Ectodermal cell (in vitro differentiated cells): ENCODE measurements around the gene KIF24.
"Not testable (repeated sequence)": the region's sequence is repeated elsewhere in the genome, so short reads cannot be mapped to it uniquely, and the experiment has no call there.

Experiments
- H3K27ac ChIP-seq: 2 replicates; pipeline ENCODE4 v1.7.0; 2013; ENCODE audit warnings: mild to moderate bottlenecking, low read depth, low read length; ENCODE audit not compliant: insufficient read depth, poor library complexity, severe bottlenecking
- H3K27me3 ChIP-seq: 2 replicates; pipeline ENCODE4 v1.7.0; 2013; ENCODE audit warnings: mild to moderate bottlenecking, low read length; ENCODE audit not compliant: insufficient read depth, control insufficient read depth, poor library complexity, severe bottlenecking
- H3K36me3 ChIP-seq: one replicate; pipeline ENCODE4 v1.7.0; 2013; ENCODE audit warnings: low read length; ENCODE audit not compliant: control insufficient read depth, insufficient read depth
- H3K4me1 ChIP-seq: one replicate; pipeline ENCODE4 v1.7.0; 2013; ENCODE audit warnings: low read length; ENCODE audit not compliant: control insufficient read depth, insufficient read depth
- H3K4me3 ChIP-seq: 2 replicates; pipeline ENCODE4 v1.7.0; 2013; ENCODE audit warnings: low read depth, low read length, control low read depth; ENCODE audit not compliant: insufficient read depth
- H3K9me3 ChIP-seq: 2 replicates; pipeline ENCODE4 v1.7.0; 2013; ENCODE audit warnings: mild to moderate bottlenecking, low read length, moderate library complexity; ENCODE audit not compliant: control insufficient read depth
- WGBS, 2 experiments: methylation state at CpG; one replicate each; pipeline ENCODE4 v1.1.7; 2013; ENCODE audit warnings: missing lambda C conversion rate in 2 of 2; 5-methylcytosine and 5-hydroxymethylcytosine counted together

Gene KIF24

DNA sequence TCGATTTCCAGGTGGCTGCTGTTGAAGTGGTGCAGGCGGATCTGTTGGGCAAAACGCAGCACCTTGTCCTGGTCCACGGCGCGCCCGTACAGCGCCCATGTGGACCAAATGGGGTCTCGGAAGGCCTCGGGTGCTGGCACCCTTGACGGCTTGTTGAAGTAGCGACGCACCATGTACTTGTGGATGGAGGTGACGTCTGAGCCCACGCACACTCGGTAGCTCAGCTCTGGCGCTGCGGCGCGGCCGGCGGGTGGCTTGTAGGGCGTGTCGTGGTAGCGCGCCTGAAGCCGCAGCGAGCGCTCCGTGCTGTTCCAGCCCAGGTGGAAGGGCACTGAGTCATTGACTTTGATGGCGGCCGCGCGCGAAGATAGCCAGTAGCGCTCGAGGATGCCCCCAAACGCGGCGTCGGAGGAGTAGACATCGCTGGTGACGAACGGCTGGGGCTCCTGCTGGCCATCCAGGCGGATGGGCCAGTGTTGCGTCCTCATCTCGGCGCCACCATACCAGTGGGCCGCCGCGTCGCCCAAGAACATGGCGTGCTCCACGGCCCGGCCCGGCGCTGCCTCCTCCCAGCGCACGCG is 42.9 kb upstream of the KIF24 start:
- H3K27ac ChIP-seq = no peak overlapping the region
- peaks cover 29% of the 10 kb centered on the region for H3K27me3 ChIP-seq
- no peaks in the 10 kb centered on the region for H3K36me3 ChIP-seq
- no peaks in the 10 kb centered on the region for H3K4me1 ChIP-seq
- H3K9me3 ChIP-seq = no peaks in the 10 kb centered on the region
- 97 to 98% methylated on average over 60 of the region's 60 CpGs for WGBS, 2 experiments
- no peak overlapping the region for H3K4me3 ChIP-seq

DNA sequence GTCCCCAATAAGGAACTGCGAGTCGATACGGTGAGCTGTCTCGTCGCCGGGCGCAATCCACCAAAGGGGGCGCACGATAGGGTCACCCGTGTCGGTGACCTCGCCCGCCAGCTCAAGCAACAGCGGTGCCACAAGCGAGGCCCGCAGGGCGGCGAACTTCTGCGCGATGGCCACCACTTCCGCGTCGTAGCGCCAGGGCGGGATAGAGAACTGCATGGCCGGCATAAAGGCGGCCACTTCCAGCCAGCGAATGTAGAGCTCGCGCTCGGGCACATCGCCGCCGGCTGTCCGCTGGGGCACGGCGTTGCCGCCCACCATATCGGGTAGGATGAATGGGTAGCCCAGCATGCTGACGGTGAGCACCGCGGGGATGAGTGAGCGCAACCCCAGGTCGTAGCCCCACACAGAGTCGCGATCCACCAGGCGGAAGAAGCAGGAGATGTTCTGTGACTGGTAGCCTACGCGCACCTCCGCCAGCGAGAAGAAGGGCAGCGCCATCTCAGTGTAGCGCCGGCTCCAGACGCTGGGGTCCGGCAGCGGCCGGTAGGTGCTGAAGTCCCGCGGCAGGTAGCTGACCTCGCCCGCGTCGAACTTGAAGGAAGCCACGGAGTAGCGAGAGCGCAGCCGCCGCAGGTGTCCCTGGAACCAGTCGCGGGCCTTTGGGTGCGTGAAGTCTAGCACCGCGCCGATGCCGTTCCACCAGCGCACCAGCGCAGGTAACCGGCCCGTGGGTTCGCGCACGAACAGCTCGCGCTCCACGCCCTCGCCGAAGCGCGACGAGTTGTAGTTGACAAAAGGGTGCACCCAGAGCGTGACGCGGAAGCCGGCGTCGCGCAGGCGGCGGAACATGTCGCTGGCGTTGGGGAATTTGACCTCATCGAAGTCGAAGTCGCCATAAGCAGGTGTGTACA is 42.2 kb upstream of the KIF24 start:
- Histone ChIP-seq H3K4me3 (no peak overlapping the region), H3K36me3 (no peaks in the 10 kb centered on the region), H3K4me1 (no peaks in the 10 kb centered on the region), H3K9me3 (no peaks in the 10 kb centered on the region), H3K27me3 (peaks cover 21% of the 10 kb centered on the region), H3K27ac (no peak overlapping the region)
- WGBS, 2 experiments = 97% methylated on average over 105 of the region's 105 CpGs

DNA sequence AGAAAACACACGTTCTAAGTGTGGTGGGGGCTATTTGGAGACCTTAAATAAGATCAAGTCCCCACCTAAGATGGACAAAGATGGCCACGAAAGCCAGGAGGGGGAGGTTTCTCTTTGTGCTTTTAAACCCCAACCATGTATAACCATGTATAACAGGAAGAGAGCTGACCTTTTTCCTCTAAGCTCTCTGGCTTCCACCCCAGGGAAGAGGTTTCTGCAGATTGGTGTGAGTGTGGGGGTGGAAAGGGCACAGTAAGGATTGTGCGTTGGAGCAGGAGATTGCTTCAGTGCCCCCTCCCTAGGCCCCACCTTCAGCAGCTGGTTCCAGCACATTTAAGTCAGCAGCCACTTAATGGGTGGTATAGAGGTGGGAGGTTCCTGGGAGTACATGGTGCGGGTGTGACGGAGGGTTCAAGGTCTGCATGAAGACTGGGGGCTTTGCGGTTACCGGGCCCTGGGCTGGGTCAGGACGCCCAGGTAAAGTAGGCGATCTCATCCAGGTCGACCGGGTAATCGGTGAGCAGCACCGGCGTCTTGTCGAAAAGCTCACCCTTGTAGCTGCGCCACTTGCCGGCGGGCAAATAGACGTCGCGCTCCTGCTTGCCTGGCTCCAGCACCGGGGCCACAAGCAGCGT is 41.4 kb upstream of the KIF24 start:
- 96% methylated on average over 22 to 23 of the region's 23 CpGs for WGBS, 2 experiments
- no peaks in the 10 kb centered on the region for H3K36me3 ChIP-seq
- H3K9me3 ChIP-seq = no peaks in the 10 kb centered on the region
- H3K4me1 ChIP-seq = no peaks in the 10 kb centered on the region
- H3K4me3 ChIP-seq = no peak overlapping the region
- H3K27me3 ChIP-seq = peaks cover 14% of the 10 kb centered on the region
- H3K27ac ChIP-seq = no peak overlapping the region

DNA sequence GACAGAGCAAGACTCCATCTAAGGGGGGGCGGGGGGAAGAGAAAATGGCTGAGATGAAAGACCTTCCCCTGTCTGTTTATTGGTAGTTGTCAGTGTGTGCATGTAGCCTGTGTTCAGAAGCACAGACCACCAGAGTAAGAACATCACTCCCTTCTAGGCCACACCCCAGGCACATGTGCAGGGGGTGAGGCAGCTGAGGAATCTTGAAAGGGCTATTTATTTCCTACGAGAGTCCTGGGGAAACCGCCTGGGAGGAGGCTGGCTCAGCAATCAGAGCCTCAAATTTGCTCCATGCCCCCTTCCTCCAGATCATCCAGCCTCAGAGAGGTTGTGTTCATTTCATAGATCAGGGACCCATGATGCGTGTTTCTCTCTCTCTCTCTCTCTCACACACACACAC is 40.6 kb upstream of the KIF24 start:
- Histone ChIP-seq H3K4me3 (no peak overlapping the region), H3K9me3 (no peaks in the 10 kb centered on the region), H3K36me3 (no peaks in the 10 kb centered on the region), H3K27ac (no peak overlapping the region), H3K27me3 (peaks cover 5% of the 10 kb centered on the region), H3K4me1 (peaks cover 4% of the 10 kb centered on the region)
- 82 to 83% methylated on average over 4 of the region's 4 CpGs for WGBS, 2 experiments

DNA sequence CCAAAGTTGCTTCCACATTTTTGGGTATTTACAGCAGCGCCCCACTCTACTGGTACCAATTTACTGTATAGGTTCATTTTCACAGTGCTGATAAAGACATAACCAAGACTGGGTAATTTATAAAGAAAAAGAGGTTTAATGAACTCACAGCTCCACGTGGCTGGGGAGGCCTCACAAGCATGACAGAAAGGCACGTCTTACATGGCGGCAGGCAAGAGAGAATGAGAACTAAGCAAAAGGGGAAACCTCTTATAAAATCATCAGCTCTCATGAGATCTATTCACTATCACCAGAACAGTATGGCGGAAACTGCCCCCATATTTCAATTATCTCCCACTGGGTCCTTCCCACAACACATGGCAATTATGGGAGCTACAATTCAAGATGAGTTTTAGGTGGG is 39.7 kb upstream of the KIF24 start:
- not testable (repeated sequence) for H3K9me3 ChIP-seq, H3K27ac ChIP-seq, H3K4me3 ChIP-seq, H3K27me3 ChIP-seq, H3K36me3 ChIP-seq
- peaks cover 12% of the 10 kb centered on the region for H3K4me1 ChIP-seq
- 91 to 93% methylated on average over 5 of the region's 5 CpGs for WGBS, 2 experiments

DNA sequence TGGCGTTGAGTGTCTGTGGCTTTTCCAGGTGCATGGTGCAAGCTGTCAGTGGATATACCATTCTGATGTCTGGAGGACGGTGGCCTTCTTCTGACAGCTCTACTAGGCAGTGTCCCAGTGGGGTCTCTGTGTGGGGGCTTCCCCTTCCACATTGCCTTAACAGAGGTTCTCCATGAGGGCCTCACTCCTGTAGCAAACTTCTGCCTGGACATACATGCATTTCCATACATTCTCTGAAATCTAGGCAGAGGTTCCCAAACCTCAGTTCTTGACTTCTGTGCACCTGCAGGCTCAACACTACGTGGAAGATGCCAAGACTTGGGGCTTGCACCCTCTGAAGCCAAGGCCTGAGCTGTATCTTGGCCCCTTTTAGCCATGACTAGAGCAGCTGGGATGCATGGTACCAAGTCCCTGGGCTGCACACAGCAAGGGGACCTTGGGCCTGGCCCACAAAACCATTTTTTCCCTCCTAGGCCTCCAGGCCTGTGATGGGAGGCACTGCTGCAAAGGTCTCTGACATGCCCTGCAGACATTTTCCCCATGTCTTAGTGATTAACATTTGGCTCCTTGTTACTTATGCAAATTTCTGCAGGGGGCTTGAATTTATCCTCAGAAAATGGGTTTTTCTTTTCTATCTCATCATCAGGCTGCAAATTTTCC is 38.8 kb upstream of the KIF24 start:
- not testable (repeated sequence) for H3K4me3 ChIP-seq, H3K9me3 ChIP-seq, H3K36me3 ChIP-seq, H3K27ac ChIP-seq, H3K27me3 ChIP-seq
- H3K4me1 ChIP-seq = peaks cover 21% of the 10 kb centered on the region
- WGBS, 2 experiments = 85 to 91% methylated on average over 3 of the region's 3 CpGs

DNA sequence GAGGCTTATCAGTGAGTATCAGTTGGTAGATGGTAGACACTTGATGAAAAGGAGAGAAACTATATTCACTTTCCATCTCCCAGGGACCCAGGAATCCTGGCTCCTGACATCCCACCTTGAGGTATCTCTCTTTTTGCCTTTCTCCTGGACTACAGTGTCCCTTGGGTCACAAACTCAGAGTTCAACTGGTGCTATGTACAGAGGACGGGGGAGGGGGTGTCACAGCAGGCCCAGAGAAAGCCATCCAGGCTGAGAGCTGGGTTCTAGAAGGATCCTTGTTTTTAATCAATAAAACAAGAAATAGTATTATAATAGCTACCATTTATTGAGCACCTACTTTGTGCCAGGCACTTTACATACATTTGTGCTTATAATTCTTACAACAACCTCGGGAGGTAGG is 37.3 kb upstream of the KIF24 start:
- no peaks in the 10 kb centered on the region for H3K27me3 ChIP-seq
- 88 to 100% methylated on average over 2 of the region's 2 CpGs for WGBS, 2 experiments
- no peaks in the 10 kb centered on the region for H3K9me3 ChIP-seq
- peaks cover 24% of the 10 kb centered on the region for H3K4me1 ChIP-seq
- no peaks in the 10 kb centered on the region for H3K36me3 ChIP-seq
- H3K27ac ChIP-seq = no peak overlapping the region
- H3K4me3 ChIP-seq = no peak overlapping the region

DNA sequence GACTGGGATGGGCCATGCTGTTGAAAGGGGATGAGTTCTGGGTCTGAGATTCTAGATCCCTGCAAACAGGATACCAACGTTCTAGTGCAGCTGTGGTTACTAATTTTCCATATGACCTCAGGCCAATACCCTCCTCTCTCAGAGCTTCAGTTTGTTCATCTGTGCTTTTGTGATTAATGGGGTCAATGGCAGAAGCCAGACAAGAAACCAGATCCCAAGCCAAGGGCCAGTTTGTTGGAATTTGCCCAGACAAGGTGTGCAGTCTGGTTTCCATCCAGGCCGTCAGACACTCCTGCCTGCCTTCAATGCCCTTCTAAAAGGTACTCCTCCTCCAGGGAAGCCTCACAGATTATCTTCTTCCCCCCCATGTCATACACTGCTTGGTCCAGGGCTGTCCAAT is 36.2 kb upstream of the KIF24 start:
- no peak overlapping the region for H3K4me3 ChIP-seq
- no peaks in the 10 kb centered on the region for H3K9me3 ChIP-seq
- WGBS, 2 experiments = 79 to 97% methylated on average over 2 of the region's 2 CpGs
- H3K27me3 ChIP-seq = no peaks in the 10 kb centered on the region
- H3K36me3 ChIP-seq = no peaks in the 10 kb centered on the region
- peaks cover 24% of the 10 kb centered on the region for H3K4me1 ChIP-seq
- H3K27ac ChIP-seq = no peak overlapping the region

DNA sequence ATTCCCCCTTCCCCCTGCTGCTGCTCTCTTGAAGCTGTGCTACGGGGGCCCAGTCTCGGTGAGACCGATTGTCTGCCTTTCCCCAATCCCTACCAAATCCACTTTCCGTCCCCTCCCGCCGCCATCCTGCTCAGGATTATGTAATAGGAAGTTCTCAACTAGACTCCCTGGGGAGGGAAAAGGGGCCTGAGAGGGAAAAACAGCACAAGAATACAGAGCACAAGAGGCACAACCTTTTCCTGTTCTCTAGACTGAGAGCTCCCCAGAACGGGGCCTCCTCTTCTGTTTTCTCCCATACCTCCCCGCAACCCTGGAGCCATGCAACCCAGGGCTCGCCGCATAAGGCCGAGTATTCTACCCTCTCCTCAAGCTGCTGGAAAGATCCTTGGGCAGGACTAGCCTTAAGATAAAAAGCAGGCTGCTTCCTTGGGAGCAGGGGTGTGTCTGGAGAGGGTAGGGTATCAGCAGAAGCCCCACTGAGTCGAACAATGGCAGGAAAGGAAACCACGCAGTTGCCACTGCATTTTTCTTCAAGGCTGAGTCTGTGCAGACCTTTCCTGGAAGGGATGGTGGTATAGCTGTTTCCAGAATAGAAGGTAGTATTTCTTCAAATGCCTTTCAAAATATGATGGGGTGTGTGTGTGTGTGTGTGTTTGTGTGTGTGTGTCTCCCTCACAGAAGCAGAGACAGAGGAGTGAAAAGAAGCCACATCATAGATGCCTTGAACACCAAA is 34.7 kb upstream of the KIF24 start:
- WGBS, 2 experiments = 6 to 9% methylated on average over 13 of the region's 13 CpGs
- H3K4me3 ChIP-seq = peak overlapping the region; percentile 15
- no peaks in the 10 kb centered on the region for H3K36me3 ChIP-seq
- H3K9me3 ChIP-seq = no peaks in the 10 kb centered on the region
- peak overlapping the region; percentile 72 for H3K27ac ChIP-seq
- no peaks in the 10 kb centered on the region for H3K27me3 ChIP-seq
- peaks cover 24% of the 10 kb centered on the region for H3K4me1 ChIP-seq
